ENCODE data around the gene PDZD2.
"Not testable (repeated sequence)": the region's sequence is repeated elsewhere in the genome, so short reads cannot be mapped to it uniquely, and the experiment has no call there.

PDZD2 gene

GRCh38 chr5:31691408-31691807 is 52.5 kb downstream of the PDZD2 start:
- DNase-seq (ENCODE audit: low spot score) = not testable (repeated sequence)

GRCh38 chr5:31692561-31693221 is 53.8 kb downstream of the PDZD2 start:
- DNase-seq (ENCODE audit: low spot score) = peak; percentile 71

GRCh38 chr5:31698673-31699072 is 59.7 kb downstream of the PDZD2 start:
- no peak for DNase-seq (ENCODE audit: low spot score)

- DNase-seq (ENCODE audit: low spot score) = no peak
Measured at GRCh38 chr5:31701642-31702299, 62.8 kb downstream of the PDZD2 start.

- no peak for DNase-seq (ENCODE audit: low spot score)
Measured at GRCh38 chr5:31702712-31703111, 63.8 kb downstream of the PDZD2 start.

GRCh38 chr5:31703757-31704156 is 64.8 kb downstream of the PDZD2 start:
- no peak for DNase-seq (ENCODE audit: low spot score)

- no peak for DNase-seq (ENCODE audit: low spot score)
Measured at GRCh38 chr5:31706186-31706585, 67.3 kb downstream of the PDZD2 start.

GRCh38 chr5:31707329-31707728 is 68.4 kb downstream of the PDZD2 start:
- DNase-seq (ENCODE audit: low spot score) = no peak

GRCh38 chr5:31708089-31708488 is 69.2 kb downstream of the PDZD2 start:
- no peak for DNase-seq (ENCODE audit: low spot score)

GRCh38 chr5:31711363-31711762 is 72.4 kb downstream of the PDZD2 start:
- no peak for DNase-seq (ENCODE audit: low spot score)

- DNase-seq (ENCODE audit: low spot score) = no peak
Measured at GRCh38 chr5:31711935-31712592, 73.1 kb downstream of the PDZD2 start.

- DNase-seq (ENCODE audit: low spot score) = no peak
Measured at GRCh38 chr5:31717561-31717960, 78.6 kb downstream of the PDZD2 start.

GRCh38 chr5:31720004-31720403 is 81.1 kb downstream of the PDZD2 start:
- no peak for DNase-seq (ENCODE audit: low spot score)

- no peak for DNase-seq (ENCODE audit: low spot score)
Measured at GRCh38 chr5:31720811-31721345, 81.9 kb downstream of the PDZD2 start.

GRCh38 chr5:31722111-31722510 is 83.2 kb downstream of the PDZD2 start:
- DNase-seq (ENCODE audit: low spot score) = no peak

GRCh38 chr5:31725996-31726395 is 87.1 kb downstream of the PDZD2 start:
- DNase-seq (ENCODE audit: low spot score) = no peak

GRCh38 chr5:31726952-31727351 is 88.0 kb downstream of the PDZD2 start:
- DNase-seq (ENCODE audit: low spot score) = no peak

- DNase-seq (ENCODE audit: low spot score) = no peak
Measured at GRCh38 chr5:31728039-31728438, 89.1 kb downstream of the PDZD2 start.

GRCh38 chr5:31728806-31729205 is 89.9 kb downstream of the PDZD2 start:
- not testable (repeated sequence) for DNase-seq (ENCODE audit: low spot score)

GRCh38 chr5:31730139-31730538 is 91.2 kb downstream of the PDZD2 start:
- no peak for DNase-seq (ENCODE audit: low spot score)

GRCh38 chr5:31731016-31731415 is 92.1 kb downstream of the PDZD2 start:
- DNase-seq (ENCODE audit: low spot score) = no peak

GRCh38 chr5:31731710-31732301 is 92.9 kb downstream of the PDZD2 start:
- no peak for DNase-seq (ENCODE audit: low spot score)

- not testable (repeated sequence) for DNase-seq (ENCODE audit: low spot score)
Measured at GRCh38 chr5:31732821-31733220, 93.9 kb downstream of the PDZD2 start.
